GM12872 (cell line): ENCODE measurements around the gene CDKN2AIP.
A peak's percentile ranks its signal among the peaks of the same experiment; 100 is the strongest.

Source experiments
- TF ChIP-seq, protein P1 (sequence below): IDR thresholded peaks from 3 replicates; pipeline ENCODE4 v1.5.1; 2011; ENCODE audit warnings: low read depth, mild to moderate bottlenecking, low read length, moderate library complexity; ENCODE audit not compliant: insufficient read depth

The CDKN2AIP gene, protein sequence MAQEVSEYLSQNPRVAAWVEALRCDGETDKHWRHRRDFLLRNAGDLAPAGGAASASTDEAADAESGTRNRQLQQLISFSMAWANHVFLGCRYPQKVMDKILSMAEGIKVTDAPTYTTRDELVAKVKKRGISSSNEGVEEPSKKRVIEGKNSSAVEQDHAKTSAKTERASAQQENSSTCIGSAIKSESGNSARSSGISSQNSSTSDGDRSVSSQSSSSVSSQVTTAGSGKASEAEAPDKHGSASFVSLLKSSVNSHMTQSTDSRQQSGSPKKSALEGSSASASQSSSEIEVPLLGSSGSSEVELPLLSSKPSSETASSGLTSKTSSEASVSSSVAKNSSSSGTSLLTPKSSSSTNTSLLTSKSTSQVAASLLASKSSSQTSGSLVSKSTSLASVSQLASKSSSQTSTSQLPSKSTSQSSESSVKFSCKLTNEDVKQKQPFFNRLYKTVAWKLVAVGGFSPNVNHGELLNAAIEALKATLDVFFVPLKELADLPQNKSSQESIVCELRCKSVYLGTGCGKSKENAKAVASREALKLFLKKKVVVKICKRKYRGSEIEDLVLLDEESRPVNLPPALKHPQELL

GRCh38 chr4:183444214-183445096 is at the start of gene CDKN2AIP:
TSS of gene CDKN2AIP (plus strand) at chr4:183444636. CDS start at chr4:183444798, 162 bp downstream.
- TF ChIP-seq, protein P1, sequence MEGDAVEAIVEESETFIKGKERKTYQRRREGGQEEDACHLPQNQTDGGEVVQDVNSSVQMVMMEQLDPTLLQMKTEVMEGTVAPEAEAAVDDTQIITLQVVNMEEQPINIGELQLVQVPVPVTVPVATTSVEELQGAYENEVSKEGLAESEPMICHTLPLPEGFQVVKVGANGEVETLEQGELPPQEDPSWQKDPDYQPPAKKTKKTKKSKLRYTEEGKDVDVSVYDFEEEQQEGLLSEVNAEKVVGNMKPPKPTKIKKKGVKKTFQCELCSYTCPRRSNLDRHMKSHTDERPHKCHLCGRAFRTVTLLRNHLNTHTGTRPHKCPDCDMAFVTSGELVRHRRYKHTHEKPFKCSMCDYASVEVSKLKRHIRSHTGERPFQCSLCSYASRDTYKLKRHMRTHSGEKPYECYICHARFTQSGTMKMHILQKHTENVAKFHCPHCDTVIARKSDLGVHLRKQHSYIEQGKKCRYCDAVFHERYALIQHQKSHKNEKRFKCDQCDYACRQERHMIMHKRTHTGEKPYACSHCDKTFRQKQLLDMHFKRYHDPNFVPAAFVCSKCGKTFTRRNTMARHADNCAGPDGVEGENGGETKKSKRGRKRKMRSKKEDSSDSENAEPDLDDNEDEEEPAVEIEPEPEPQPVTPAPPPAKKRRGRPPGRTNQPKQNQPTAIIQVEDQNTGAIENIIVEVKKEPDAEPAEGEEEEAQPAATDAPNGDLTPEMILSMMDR, result 0 out of 3 replicates have a peak, but pooled peaks have one; percentile 14

- TF ChIP-seq, protein P1, result no peak
Observed at GRCh38 chr4:183395395-183395794, 49.0 kb upstream of the CDKN2AIP start.

- TF ChIP-seq, protein P1, result no peak
Observed at GRCh38 chr4:183396227-183396637, 48.2 kb upstream of the CDKN2AIP start.

GRCh38 chr4:183397741-183398297 is 46.6 kb upstream of the CDKN2AIP start:
- TF ChIP-seq, protein P1, result no peak

DNA sequence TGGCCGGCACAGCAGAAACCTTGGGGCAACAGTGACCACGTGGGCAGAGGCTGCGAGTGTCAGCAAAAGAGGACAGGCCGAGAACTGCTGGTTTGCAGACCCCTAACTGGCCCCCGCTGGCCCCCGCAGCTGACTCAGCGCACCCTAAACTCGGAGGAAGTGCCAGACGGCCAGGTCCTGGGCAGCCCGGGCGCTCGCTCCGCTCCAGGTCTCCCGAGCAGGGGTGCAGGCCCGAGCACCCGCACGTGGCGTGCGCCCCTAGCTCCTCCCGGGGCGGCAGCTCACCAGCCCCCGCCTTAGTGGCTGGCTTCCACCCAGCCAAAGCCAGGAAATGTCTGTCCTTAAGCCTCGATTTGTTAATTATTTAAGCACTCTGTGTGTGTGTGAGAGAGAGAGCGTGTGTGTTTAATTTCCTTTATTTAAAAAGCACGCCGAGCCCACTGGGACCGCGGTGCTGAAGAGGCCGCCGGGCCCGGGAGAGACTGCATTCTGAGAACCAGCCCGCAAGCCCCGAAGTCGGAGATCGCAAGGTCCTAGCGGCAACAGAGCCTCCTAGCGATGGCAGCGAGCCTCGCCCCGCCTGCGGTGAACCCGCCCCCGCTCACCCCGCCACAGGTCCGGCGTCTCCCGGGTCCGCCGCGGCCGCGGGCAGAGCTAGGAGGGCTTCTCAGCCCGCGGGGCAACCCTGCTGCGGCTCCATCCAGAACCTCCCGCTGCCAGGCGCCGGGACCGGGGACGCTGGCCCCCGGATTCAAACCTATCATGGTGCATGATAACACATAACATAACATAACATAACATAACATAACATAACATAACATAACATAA is 45.9 kb upstream of the CDKN2AIP start:
- TF ChIP-seq, protein P1, result peak; percentile 70

DNA sequence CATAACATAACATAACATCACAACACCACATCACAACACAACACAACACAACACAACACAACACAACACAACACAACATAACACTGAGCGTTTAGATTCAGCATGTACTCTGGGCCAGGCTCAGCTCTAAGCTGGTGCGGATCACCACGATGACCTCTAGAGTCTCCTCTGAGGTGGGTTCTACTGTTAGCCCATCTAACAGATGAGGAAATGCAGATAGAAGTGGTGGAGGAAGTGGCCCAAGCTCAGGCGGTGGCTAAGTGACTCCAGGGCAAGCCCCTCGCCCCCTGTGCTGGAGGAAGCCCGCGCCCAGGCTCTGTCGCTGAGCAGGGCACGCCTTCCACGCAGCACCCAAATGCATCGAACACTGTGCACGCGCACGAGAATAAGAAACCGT is 45.3 kb upstream of the CDKN2AIP start:
- TF ChIP-seq, protein P1, result no peak
